IPS-18a (cell line): Measurements from ENCODE around the gene GOLIM4.

ENCODE experiments used
- H3K27ac ChIP-seq: one replicate; pipeline ENCODE4 v1.5.1; 2013; ENCODE audit warnings: low read length
- H3K27me3 ChIP-seq: one replicate; pipeline ENCODE4 v1.6.1; 2013; ENCODE audit warnings: mild to moderate bottlenecking, low read length; ENCODE audit not compliant: control insufficient read depth, insufficient read depth
- H3K36me3 ChIP-seq: one replicate; pipeline ENCODE4 v1.6.1; 2013; ENCODE audit warnings: low read depth, low read length; ENCODE audit not compliant: control insufficient read depth
- H3K4me1 ChIP-seq: one replicate; pipeline ENCODE4 v1.6.1; 2013; ENCODE audit warnings: low read depth, low read length; ENCODE audit not compliant: control insufficient read depth
- H3K4me3 ChIP-seq: one replicate; pipeline ENCODE4 v1.5.1; 2013; ENCODE audit warnings: low read length
- H3K9ac ChIP-seq: one replicate; pipeline ENCODE4 v1.6.1; 2013; ENCODE audit warnings: mild to moderate bottlenecking, low read length, moderate library complexity
- H3K9me3 ChIP-seq: one replicate; pipeline ENCODE4 v1.6.1; 2013; ENCODE audit warnings: low read depth, low read length; ENCODE audit not compliant: control insufficient read depth

Gene GOLIM4

DNA sequence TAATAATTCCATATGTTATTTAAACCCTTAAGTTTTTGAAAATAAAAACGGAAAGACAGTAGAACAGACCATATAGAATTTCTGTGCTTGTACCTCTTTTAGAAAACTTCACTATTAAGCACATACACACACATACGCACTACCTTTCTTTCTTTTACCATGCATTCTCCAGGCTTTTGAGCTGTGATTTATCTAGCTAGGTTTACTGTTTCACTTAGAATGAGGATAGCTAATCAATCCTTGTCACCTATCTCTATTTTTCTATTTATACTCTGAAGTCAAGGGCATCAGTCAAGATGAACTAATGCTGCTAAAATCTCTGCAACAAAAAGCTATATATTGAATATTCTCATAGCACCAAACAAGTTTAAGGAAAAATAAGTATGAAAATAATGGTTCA lies 43.2 kb downstream of the GOLIM4 start:
- Histone ChIP-seq H3K4me3 (no peak overlapping the region), H3K36me3 (no peaks in the 10 kb centered on the region), H3K4me1 (peaks cover 10% of the 10 kb centered on the region), H3K9me3 (no peaks in the 10 kb centered on the region), H3K27me3 (no peaks in the 10 kb centered on the region), H3K9ac (no peak overlapping the region), H3K27ac (no peak overlapping the region)

DNA sequence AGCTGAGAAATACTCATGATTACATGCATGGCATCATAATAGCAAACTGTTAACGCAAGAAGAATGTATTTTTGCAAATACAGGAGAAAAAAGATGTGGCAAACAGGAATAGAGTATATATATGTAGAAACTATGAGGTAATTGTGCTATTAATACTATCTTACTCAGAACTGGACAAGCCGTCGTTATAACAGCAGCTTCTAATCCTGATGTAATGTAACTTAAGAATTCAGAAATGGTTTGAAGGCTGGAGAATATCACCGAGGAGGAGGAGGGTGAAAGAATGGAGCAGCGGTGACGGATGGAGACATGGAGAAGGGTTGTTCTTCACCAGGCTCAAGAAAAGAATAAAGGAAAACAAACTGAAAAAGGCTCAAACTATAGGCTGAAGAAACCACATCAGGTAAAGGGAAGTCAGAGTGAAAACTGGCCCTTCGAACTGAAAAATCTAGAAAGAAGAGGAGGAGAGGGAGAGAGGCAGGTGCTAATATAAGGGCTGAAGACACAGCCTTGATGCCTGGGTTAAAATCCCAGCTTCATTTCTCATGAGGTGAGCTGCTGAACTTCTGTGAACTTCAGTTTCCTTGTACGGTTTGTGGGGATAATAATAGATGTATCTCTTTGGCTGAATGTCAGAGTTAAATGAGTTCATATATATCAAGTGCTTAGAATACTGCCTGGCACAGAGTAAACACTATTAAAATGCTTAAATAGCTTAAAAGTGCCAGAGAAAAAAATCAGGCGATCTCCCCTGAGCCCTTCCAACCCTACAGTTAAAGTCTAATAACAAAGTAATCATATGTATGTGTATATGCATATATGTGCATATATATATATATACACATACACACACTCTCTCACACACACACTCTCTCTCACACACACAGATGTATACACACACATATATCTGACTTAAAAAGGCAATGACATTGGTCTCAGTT lies 43.9 kb downstream of the GOLIM4 start:
- Histone ChIP-seq H3K4me3 (no peak overlapping the region), H3K36me3 (no peaks in the 10 kb centered on the region), H3K9ac (no peak overlapping the region), H3K27ac (no peak overlapping the region), H3K27me3 (no peaks in the 10 kb centered on the region), H3K4me1 (peaks cover 10% of the 10 kb centered on the region), H3K9me3 (no peaks in the 10 kb centered on the region)

DNA sequence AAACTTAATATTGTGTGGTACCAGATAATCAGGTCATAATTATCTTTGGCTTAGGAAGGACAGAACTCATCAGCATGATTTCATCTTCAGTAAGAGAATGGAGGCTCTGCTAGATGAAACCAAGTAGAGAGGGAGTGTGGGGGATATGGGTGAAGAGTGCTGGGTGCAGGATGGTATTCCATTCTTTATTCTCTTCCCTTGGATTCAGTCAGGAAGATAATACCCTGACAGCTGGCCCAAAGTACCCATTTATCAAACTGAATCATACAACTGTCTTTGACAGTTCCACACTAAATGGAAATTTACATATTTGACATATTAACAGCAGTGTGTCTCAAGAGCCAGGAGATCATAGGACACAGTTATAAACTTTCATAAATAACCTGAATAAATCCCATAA lies 44.7 kb downstream of the GOLIM4 start:
- H3K36me3 ChIP-seq, result no peaks in the 10 kb centered on the region
- H3K9me3 ChIP-seq, result no peaks in the 10 kb centered on the region
- no peak overlapping the region for H3K4me3 ChIP-seq
- H3K27ac ChIP-seq, result no peak overlapping the region
- no peak overlapping the region for H3K9ac ChIP-seq
- peaks cover 10% of the 10 kb centered on the region for H3K4me1 ChIP-seq
- no peaks in the 10 kb centered on the region for H3K27me3 ChIP-seq

- Histone ChIP-seq H3K4me3 (no peak overlapping the region), H3K9ac (no peak overlapping the region), H3K36me3 (no peaks in the 10 kb centered on the region), H3K4me1 (peaks cover 10% of the 10 kb centered on the region), H3K27ac (no peak overlapping the region), H3K9me3 (no peaks in the 10 kb centered on the region), H3K27me3 (no peaks in the 10 kb centered on the region)
Observed at GRCh38 chr3:168049367-168049974, 46.3 kb downstream of the GOLIM4 start.

- Histone ChIP-seq H3K36me3 (no peaks in the 10 kb centered on the region), H3K9ac (no peak overlapping the region), H3K4me1 (peaks cover 10% of the 10 kb centered on the region), H3K27me3 (no peaks in the 10 kb centered on the region), H3K27ac (no peak overlapping the region), H3K4me3 (no peak overlapping the region), H3K9me3 (no peaks in the 10 kb centered on the region)
Observed at GRCh38 chr3:168048414-168049330, 47.1 kb downstream of the GOLIM4 start.

DNA sequence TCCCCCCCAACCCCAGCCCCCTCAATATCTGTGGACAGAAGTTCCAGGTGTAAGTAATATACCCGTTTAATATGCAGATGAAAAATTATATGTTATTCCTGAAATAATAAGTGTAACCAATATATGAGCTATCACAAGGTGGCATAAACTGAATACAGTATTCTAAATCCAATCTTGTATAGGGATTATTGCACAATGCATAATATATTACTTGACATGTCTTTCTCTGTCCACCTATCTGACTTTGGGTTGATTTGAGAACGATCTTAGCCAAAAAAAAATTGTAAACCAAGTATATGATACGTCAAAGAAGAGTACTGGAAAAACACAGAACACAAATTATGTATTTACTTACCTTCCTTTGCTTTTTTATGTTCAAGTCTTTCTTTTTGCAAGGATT lies 47.8 kb downstream of the GOLIM4 start:
- Histone ChIP-seq H3K27me3 (no peaks in the 10 kb centered on the region), H3K27ac (no peak overlapping the region), H3K9ac (no peak overlapping the region), H3K36me3 (peaks cover 6% of the 10 kb centered on the region), H3K4me3 (no peak overlapping the region), H3K9me3 (no peaks in the 10 kb centered on the region), H3K4me1 (peaks cover 10% of the 10 kb centered on the region)

GRCh38 chr3:168047190-168047795 lies 48.4 kb downstream of the GOLIM4 start:
- peaks cover 8% of the 10 kb centered on the region for H3K36me3 ChIP-seq
- no peak overlapping the region for H3K4me3 ChIP-seq
- no peak overlapping the region for H3K9ac ChIP-seq
- no peaks in the 10 kb centered on the region for H3K27me3 ChIP-seq
- H3K4me1 ChIP-seq, result peaks cover 10% of the 10 kb centered on the region
- H3K27ac ChIP-seq, result no peak overlapping the region
- H3K9me3 ChIP-seq, result no peaks in the 10 kb centered on the region

GRCh38 chr3:168044049-168044448 lies 51.7 kb downstream of the GOLIM4 start:
- Histone ChIP-seq H3K9me3 (no peaks in the 10 kb centered on the region), H3K4me1 (peaks cover 10% of the 10 kb centered on the region), H3K27me3 (no peaks in the 10 kb centered on the region), H3K4me3 (no peak overlapping the region), H3K9ac (no peak overlapping the region), H3K27ac (no peak overlapping the region), H3K36me3 (peaks cover 8% of the 10 kb centered on the region)

DNA sequence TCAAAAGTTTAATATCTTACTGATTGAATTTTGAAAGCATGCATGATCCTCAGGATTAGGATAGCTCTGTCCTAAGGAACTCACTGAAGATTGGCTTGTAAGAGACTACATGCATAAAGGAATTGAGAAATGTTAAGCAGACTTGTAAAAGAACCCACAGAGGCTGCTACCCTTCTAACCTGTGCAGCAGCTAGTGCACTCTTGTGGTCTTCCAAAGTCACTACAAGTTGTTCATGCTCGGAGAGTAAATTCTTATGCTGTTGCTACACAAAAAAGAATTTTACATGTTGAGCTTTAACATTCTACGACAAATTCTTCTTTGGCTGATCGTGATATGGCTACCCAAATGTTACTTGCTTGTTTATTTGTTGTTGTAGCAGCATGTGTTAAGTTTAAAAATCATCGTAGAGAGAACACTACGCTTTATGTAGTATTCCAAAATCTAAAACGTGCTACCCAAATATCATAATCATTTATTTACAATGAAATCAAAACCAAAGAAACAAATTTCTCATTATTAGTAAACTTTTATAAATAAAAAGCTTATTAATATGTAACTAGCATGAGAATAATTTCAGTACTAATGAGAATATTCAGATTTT lies 55.0 kb downstream of the GOLIM4 start:
- H3K27ac ChIP-seq, result no peak overlapping the region
- H3K4me3 ChIP-seq, result no peak overlapping the region
- peaks cover 3% of the 10 kb centered on the region for H3K4me1 ChIP-seq
- no peaks in the 10 kb centered on the region for H3K9me3 ChIP-seq
- H3K27me3 ChIP-seq, result no peaks in the 10 kb centered on the region
- H3K36me3 ChIP-seq, result peaks cover 10% of the 10 kb centered on the region
- no peak overlapping the region for H3K9ac ChIP-seq

DNA sequence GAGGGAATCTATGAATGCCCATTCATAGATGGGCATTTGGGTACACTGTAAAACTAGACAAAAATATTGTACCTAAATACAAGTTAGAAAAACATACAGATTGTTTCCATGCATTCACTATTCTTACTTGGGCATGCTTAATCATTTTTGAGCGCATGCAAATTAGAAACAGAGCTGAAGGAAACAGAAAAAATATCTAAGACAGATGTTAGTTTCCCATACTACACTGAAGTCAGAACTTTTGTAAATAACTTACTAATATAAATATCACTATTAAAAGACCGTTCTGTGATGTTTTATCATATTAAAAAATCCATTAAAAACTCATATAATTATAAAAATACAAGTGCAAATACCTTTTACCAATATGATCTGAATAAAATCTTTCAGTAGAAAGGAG lies 58.7 kb downstream of the GOLIM4 start:
- peaks cover 3% of the 10 kb centered on the region for H3K4me1 ChIP-seq
- no peaks in the 10 kb centered on the region for H3K27me3 ChIP-seq
- H3K36me3 ChIP-seq, result peaks cover 10% of the 10 kb centered on the region
- no peak overlapping the region for H3K9ac ChIP-seq
- H3K9me3 ChIP-seq, result no peaks in the 10 kb centered on the region
- no peak overlapping the region for H3K27ac ChIP-seq
- H3K4me3 ChIP-seq, result no peak overlapping the region

DNA sequence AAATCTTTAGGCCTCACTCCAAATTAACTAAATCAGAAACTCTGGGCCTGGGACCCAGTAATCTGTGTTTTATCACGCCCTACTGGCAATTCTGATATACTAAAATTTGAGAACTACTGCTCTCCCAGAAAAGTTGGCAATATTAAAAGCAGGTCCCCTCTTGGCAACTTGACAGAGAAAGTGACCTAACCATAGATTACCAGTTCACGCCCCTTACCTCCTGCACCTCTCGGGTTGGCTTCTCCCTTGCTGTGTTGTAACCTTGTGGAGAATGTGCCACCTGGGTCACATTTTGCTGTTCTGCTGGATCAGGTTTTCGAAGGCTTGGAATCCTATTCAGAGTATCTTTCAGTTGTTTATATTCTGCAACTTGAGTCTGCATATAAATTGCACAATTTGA lies 59.1 kb downstream of the GOLIM4 start:
- H3K27ac ChIP-seq, result no peak overlapping the region
- peaks cover 14% of the 10 kb centered on the region for H3K36me3 ChIP-seq
- no peak overlapping the region for H3K9ac ChIP-seq
- H3K9me3 ChIP-seq, result no peaks in the 10 kb centered on the region
- H3K4me3 ChIP-seq, result no peak overlapping the region
- no peaks in the 10 kb centered on the region for H3K27me3 ChIP-seq
- peaks cover 3% of the 10 kb centered on the region for H3K4me1 ChIP-seq
